ENCODE data around the gene DYNC1I1. TPM values are rescaled to one million over a fixed set of nuclear protein-coding genes. Genes with fewer than 3 reads are reported as not detected.

DYNC1I1 gene
- total RNA-seq, 1 experiment from 2014 or later, result 3.2 TPM

- no peaks in the 10 kb centered on the region for H3K27me3 ChIP-seq (ENCODE audit: insufficient read depth, low read length)
- H2AFZ ChIP-seq (ENCODE audit: low read length), result no peak overlapping the region
- Mint-ChIP-seq H3K27ac (no peak overlapping the region), H3K36me3 (ENCODE audit: insufficient read depth in 1 of 3, low read depth in 3 of 3) (no peaks in the 10 kb centered on the region), H3K4me1 (peaks cover 2 to 4% of the 10 kb centered on the region in 2 experiments; a peak in 1 of 4 replicates), H3K27me3 (ENCODE audit: low read depth) (peaks cover 2% of the 10 kb centered on the region; the same call in 1 of the 2 replicates), H3K9me3 (no peaks in the 10 kb centered on the region), H3K4me3 (no peak overlapping the region)
- no peak overlapping the region for H3K4me2 ChIP-seq (ENCODE audit: insufficient read depth, insufficient read length, low read length)
- H4K8ac ChIP-seq (replicated peaks; ENCODE audit: insufficient read length, low read depth, low read length), result no peak overlapping the region
- no peak overlapping the region for H4K91ac ChIP-seq (ENCODE audit: insufficient read length, low read depth, low read length)
- H2AK5ac ChIP-seq (ENCODE audit: insufficient read length, low read length), result no peak overlapping the region
- no peak overlapping the region for H3K56ac ChIP-seq (ENCODE audit: insufficient read length, low read depth, low read length)
- DNase-seq, result no peak
- no peak for TF ChIP-seq CTCF (conservative IDR thresholded peaks at IDR 0.05)
- no peak overlapping the region for H4K5ac ChIP-seq (ENCODE audit: insufficient read length, low read depth, low read length)
- H3K23ac ChIP-seq (ENCODE audit: insufficient read length, low read depth, low read length), result no peak overlapping the region
- no peak overlapping the region for H2BK5ac ChIP-seq (ENCODE audit: insufficient read length, low read length)
- H4K20me1 ChIP-seq (ENCODE audit: control insufficient read depth, insufficient read depth, insufficient read length), result no peaks in the 10 kb centered on the region
- no peak overlapping the region for H3K9ac ChIP-seq (ENCODE audit: extremely low read depth, insufficient read length, low read length)
- no peak overlapping the region for H2BK12ac ChIP-seq (ENCODE audit: insufficient read length, low read depth, low read length)
- no peaks in the 10 kb centered on the region for H3K79me2 ChIP-seq (ENCODE audit: insufficient read depth, low read length)
- H3K18ac ChIP-seq (ENCODE audit: insufficient read length, low read depth, low read length), result no peak overlapping the region
- no peak overlapping the region for H2BK20ac ChIP-seq (ENCODE audit: low read depth, low read length, poor library complexity, severe bottlenecking)
- H3K4ac ChIP-seq (ENCODE audit: low read depth, low read length), result no peak overlapping the region
- H3K9me3 ChIP-seq (ENCODE audit: control insufficient read depth, low read depth, low read length), result no peaks in the 10 kb centered on the region
- no peak overlapping the region for H3K14ac ChIP-seq (ENCODE audit: insufficient read depth, low read length)
- H3K79me1 ChIP-seq (ENCODE audit: insufficient read depth, low read depth, low read length, poor library complexity, severe bottlenecking), result no peaks in the 10 kb centered on the region
- no peaks in the 10 kb centered on the region for H3K4me1 ChIP-seq (ENCODE audit: insufficient read depth, low read length)
- H3K23me2 ChIP-seq (ENCODE audit: insufficient read length, low read depth, low read length, poor library complexity, severe bottlenecking), result no peaks in the 10 kb centered on the region
- no peak overlapping the region for H2BK15ac ChIP-seq (ENCODE audit: low read depth, low read length)
- H3T11ph ChIP-seq (ENCODE audit: low read length), result no peak overlapping the region
- no peak overlapping the region for H2BK120ac ChIP-seq (ENCODE audit: low read depth, low read length, poor library complexity, severe bottlenecking)
- H3K27ac ChIP-seq (ENCODE audit: insufficient read length, low read depth, low read length), result no peak overlapping the region
These were observed 18.9 kb upstream of the DYNC1I1 start for GRCh38 chr7:95753440-95753839.
